Stimulated activated CD4-positive, alpha-beta T cell treated with anti-CD3 and anti-CD28 coated beads, Interleukin-4, amount 100 ng/mL, for 1 hour (primary cell): ENCODE data around the gene SAMD4B.

ENCODE experiments used
- DNase-seq: peaks from one replicate; pipeline ENCODE4 v3.0.0-alpha.2; 2020

Gene SAMD4B

GRCh38 chr19:39430675-39431593 lies 88.7 kb downstream of the SAMD4B start:
- DNase-seq, result peak; percentile 39

- DNase-seq, result no peak
These were observed 90.4 kb downstream of the SAMD4B start for GRCh38 chr19:39432677-39433025.

- no peak for DNase-seq
These were observed 91.4 kb downstream of the SAMD4B start for GRCh38 chr19:39433480-39434079.

GRCh38 chr19:39434123-39435076 lies 92.2 kb downstream of the SAMD4B start:
- no peak for DNase-seq
